ENCODE results near the gene SLC22A7. TPM values are rescaled to one million over a fixed set of nuclear protein-coding genes. Genes with fewer than 3 reads are reported as not detected.

SLC22A7 gene
- polyA plus RNA-seq, 1 donor from 2014 or later: 2.3 TPM

DNA sequence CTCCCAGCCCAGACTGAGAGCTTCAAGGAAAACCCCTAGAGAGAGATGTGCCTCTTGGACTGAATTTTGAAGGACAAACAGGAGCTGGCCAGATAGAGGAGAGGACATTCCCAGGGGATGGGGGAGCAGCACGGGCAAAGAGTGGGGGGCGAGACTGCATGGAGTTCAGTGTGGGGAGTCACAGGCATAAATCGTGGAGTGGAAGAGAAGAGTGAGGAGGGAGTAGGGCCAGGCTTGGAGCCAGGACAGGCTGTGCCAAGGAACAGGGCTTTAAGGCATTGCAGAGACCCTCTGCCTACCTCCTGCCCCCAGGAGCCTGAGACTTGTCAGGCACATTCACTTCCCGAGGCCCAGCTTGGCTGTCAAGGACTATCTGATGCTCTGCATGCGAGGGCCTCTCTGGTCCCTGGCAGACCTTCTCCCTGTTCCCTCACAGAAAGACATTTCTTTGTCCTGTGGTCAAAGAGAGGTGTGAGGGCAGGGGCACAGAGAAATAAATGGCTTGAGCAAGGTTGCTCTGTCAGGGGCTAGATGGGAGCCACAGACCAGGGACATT is 5.2 kb upstream of the SLC22A7 start:
- Histone ChIP-seq H3F3A (ENCODE audit: insufficient read depth, low read length, poor library complexity, severe bottlenecking) (no peaks in the 10 kb centered on the region), H3K9ac (ENCODE audit: low read length) (no peak overlapping the region), H3K9me2 (ENCODE audit: insufficient read depth, low read length) (no peaks in the 10 kb centered on the region), H3K79me2 (replicated peaks; ENCODE audit: insufficient read depth, low read length) (no peaks in the 10 kb centered on the region), H2AFZ (ENCODE audit: low read depth, low read length) (no peak overlapping the region), H3K4me2 (ENCODE audit: low read length) (no peak overlapping the region), H3K9me3 (ENCODE audit: low read length) (no peaks in the 10 kb centered on the region), H3K36me3 (ENCODE audit: insufficient read depth, low read length) (no peaks in the 10 kb centered on the region), H4K20me1 (ENCODE audit: insufficient read depth) (no peaks in the 10 kb centered on the region), H3K27me3 (ENCODE audit: insufficient read depth, low read depth, low read length) (no peaks in the 10 kb centered on the region), H3K27ac (ENCODE audit: low read length) (no peak overlapping the region), H3K4me3 (ENCODE audit: low read length) (no peak overlapping the region)
- TF ChIP-seq EP300 (conservative IDR thresholded peaks at IDR 0.05; ENCODE audit: poor library complexity, severe bottlenecking) (no peak), EZH2 (IDR thresholded peaks at IDR 0.05; ENCODE audit: borderline replicate concordance, insufficient read depth, low read length, poor library complexity, severe bottlenecking) (no peak), MXI1 (conservative IDR thresholded peaks at IDR 0.05; ENCODE audit: poor library complexity, severe bottlenecking) (no peak), TAF1 (IDR thresholded peaks at IDR 0.05; ENCODE audit: low read depth) (no peak), RAD21 (conservative IDR thresholded peaks at IDR 0.05) (no peak), SMC3 (conservative IDR thresholded peaks at IDR 0.05; ENCODE audit: poor library complexity) (no peak), POLR2AphosphoS5 (IDR thresholded peaks at IDR 0.05) (no peak)
- TF ChIP-seq, protein P1, sequence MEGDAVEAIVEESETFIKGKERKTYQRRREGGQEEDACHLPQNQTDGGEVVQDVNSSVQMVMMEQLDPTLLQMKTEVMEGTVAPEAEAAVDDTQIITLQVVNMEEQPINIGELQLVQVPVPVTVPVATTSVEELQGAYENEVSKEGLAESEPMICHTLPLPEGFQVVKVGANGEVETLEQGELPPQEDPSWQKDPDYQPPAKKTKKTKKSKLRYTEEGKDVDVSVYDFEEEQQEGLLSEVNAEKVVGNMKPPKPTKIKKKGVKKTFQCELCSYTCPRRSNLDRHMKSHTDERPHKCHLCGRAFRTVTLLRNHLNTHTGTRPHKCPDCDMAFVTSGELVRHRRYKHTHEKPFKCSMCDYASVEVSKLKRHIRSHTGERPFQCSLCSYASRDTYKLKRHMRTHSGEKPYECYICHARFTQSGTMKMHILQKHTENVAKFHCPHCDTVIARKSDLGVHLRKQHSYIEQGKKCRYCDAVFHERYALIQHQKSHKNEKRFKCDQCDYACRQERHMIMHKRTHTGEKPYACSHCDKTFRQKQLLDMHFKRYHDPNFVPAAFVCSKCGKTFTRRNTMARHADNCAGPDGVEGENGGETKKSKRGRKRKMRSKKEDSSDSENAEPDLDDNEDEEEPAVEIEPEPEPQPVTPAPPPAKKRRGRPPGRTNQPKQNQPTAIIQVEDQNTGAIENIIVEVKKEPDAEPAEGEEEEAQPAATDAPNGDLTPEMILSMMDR (IDR thresholded peaks at IDR 0.05; ENCODE audit: poor library complexity, severe bottlenecking): no peak
- TF ChIP-seq, protein P2, sequence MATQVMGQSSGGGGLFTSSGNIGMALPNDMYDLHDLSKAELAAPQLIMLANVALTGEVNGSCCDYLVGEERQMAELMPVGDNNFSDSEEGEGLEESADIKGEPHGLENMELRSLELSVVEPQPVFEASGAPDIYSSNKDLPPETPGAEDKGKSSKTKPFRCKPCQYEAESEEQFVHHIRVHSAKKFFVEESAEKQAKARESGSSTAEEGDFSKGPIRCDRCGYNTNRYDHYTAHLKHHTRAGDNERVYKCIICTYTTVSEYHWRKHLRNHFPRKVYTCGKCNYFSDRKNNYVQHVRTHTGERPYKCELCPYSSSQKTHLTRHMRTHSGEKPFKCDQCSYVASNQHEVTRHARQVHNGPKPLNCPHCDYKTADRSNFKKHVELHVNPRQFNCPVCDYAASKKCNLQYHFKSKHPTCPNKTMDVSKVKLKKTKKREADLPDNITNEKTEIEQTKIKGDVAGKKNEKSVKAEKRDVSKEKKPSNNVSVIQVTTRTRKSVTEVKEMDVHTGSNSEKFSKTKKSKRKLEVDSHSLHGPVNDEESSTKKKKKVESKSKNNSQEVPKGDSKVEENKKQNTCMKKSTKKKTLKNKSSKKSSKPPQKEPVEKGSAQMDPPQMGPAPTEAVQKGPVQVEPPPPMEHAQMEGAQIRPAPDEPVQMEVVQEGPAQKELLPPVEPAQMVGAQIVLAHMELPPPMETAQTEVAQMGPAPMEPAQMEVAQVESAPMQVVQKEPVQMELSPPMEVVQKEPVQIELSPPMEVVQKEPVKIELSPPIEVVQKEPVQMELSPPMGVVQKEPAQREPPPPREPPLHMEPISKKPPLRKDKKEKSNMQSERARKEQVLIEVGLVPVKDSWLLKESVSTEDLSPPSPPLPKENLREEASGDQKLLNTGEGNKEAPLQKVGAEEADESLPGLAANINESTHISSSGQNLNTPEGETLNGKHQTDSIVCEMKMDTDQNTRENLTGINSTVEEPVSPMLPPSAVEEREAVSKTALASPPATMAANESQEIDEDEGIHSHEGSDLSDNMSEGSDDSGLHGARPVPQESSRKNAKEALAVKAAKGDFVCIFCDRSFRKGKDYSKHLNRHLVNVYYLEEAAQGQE (IDR thresholded peaks at IDR 0.05; ENCODE audit: borderline replicate concordance): no peak

DNA sequence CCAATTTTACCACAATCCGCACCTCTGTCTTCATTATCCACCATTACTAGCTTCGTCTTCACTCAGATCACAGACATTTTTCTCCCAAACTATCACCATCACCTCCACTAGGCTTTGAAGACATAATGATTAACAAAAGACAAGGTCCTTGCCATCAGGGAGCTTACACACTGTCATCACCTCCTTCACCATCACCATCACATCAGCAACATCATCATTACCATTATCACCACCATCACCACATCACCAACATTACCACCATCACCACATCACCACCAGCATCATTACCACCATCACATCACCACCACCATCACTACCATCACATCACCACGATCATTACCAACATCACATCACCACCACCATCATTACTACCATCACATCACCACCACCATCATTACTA is 4.4 kb upstream of the SLC22A7 start:
- no peak overlapping the region for H3K4me3 ChIP-seq (ENCODE audit: low read length)
- H3K4me2 ChIP-seq (ENCODE audit: low read length): no peak overlapping the region
- H3K9me2 ChIP-seq (ENCODE audit: insufficient read depth, low read length): no peaks in the 10 kb centered on the region
- H3K9ac ChIP-seq (ENCODE audit: low read length): no peak overlapping the region
- H3K36me3 ChIP-seq (ENCODE audit: insufficient read depth, low read length): no peaks in the 10 kb centered on the region
- H3K9me3 ChIP-seq (ENCODE audit: low read length): no peaks in the 10 kb centered on the region
- TF ChIP-seq, protein P1 (IDR thresholded peaks at IDR 0.05; ENCODE audit: poor library complexity, severe bottlenecking): no peak
- TF ChIP-seq MXI1 (conservative IDR thresholded peaks at IDR 0.05; ENCODE audit: poor library complexity, severe bottlenecking) (no peak), TAF1 (IDR thresholded peaks at IDR 0.05; ENCODE audit: low read depth) (no peak), POLR2AphosphoS5 (IDR thresholded peaks at IDR 0.05) (no peak), SMC3 (conservative IDR thresholded peaks at IDR 0.05; ENCODE audit: poor library complexity) (no peak), EP300 (conservative IDR thresholded peaks at IDR 0.05; ENCODE audit: poor library complexity, severe bottlenecking) (no peak), RAD21 (conservative IDR thresholded peaks at IDR 0.05) (no peak), EZH2 (IDR thresholded peaks at IDR 0.05; ENCODE audit: borderline replicate concordance, insufficient read depth, low read length, poor library complexity, severe bottlenecking) (no peak)
- TF ChIP-seq, protein P2 (IDR thresholded peaks at IDR 0.05; ENCODE audit: borderline replicate concordance): no peak
- no peaks in the 10 kb centered on the region for H4K20me1 ChIP-seq (ENCODE audit: insufficient read depth)
- no peaks in the 10 kb centered on the region for H3F3A ChIP-seq (ENCODE audit: insufficient read depth, low read length, poor library complexity, severe bottlenecking)
- H3K27ac ChIP-seq (ENCODE audit: low read length): no peak overlapping the region
- H2AFZ ChIP-seq (ENCODE audit: low read depth, low read length): no peak overlapping the region
- H3K79me2 ChIP-seq (replicated peaks; ENCODE audit: insufficient read depth, low read length): no peaks in the 10 kb centered on the region
- no peaks in the 10 kb centered on the region for H3K27me3 ChIP-seq (ENCODE audit: insufficient read depth, low read depth, low read length)

All from neural cell (in vitro differentiated cells).